HG03521 (cell line): Measurements from ENCODE around the gene NFIA.

Source experiments
- ATAC-seq: cut with Tn5 transposase; IDR thresholded peaks from one replicate; pipeline ENCODE4 v1.9.1; 2021; ENCODE audit warnings: mild to moderate bottlenecking, moderate library complexity; ENCODE audit not compliant: unreplicated experiment

NFIA gene

DNA sequence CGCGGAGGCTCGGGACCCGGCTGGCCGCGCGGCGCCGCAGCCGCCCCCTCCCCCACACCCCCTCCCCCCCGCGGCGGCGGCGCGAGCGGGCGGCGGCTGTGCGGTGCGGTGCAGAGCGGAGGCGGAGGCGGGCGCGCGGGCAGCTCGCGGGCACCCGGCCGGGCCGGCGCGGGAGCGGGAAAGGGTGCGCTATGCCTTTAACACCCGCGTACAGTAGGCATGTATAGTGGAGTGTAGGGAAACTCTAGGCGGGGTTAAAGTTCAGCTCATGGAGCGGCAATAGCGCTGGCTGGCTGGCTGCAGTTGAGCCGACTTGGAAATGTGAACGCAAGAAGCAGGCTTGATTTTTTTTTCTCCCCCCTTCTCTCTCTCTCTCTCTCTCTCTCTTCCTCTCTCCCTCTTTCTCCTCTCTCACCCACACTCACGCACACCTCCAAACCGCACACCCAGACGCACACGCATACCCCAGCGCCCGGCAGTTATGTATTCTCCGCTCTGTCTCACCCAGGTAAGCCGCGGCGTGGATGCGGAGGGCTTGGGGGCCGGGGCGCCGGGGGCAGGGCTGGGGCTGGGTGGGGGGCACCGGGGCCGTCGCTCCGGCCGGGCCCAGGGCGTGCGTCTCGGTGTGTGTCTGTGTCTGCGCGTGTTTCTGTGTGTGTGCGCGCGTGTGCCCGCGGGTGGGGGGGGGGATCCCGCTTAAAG is at the start of gene NFIA:
Gene NFIA (plus strand): TSS at position 251 of the 702 bp plus-strand sequence.
- no peak for ATAC-seq

DNA sequence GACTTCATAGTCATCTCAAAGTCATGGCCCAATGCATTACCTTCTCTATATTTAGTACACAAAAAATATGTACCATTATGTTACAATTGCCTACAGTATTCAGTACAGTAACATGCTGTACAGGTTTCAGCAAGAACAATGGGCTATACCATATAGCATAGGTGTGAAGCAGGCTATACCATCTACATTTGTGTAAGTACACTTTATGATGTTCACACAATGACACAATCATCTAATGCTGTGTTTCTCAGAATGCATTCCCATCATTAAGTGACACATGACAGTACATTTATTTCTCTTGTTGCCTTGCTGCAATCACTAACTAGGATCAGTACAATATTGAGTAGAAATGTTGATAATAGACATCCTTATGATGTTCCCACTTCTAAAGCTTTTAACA is 46.5 kb upstream of the NFIA start:
- ATAC-seq: no peak

DNA sequence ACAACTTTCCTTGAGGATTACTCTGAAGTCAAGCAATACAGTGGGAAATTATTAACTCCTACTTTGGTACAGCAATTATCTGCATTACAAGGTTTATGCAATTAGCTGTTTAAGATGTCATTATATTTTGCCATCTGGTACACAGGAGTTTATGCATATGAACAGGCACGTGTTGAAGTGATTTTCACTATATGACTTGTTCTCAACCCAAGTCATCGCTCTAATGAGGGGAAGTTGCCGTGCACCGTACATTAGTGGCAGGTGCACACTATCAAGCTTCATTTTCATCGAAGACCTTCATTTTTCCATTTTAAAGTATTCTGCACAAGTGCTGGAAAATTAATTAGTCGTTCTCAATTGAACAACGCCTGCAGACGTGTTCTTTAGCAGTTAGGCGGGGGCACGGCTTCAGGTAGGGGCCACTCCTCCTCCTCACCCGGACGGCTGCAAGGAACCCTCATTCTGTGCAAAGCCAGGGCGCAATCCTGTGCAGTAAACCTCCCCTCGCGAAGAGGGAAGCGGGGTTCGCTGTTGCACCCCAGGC is 39.8 kb upstream of the NFIA start:
- ATAC-seq: no peak

DNA sequence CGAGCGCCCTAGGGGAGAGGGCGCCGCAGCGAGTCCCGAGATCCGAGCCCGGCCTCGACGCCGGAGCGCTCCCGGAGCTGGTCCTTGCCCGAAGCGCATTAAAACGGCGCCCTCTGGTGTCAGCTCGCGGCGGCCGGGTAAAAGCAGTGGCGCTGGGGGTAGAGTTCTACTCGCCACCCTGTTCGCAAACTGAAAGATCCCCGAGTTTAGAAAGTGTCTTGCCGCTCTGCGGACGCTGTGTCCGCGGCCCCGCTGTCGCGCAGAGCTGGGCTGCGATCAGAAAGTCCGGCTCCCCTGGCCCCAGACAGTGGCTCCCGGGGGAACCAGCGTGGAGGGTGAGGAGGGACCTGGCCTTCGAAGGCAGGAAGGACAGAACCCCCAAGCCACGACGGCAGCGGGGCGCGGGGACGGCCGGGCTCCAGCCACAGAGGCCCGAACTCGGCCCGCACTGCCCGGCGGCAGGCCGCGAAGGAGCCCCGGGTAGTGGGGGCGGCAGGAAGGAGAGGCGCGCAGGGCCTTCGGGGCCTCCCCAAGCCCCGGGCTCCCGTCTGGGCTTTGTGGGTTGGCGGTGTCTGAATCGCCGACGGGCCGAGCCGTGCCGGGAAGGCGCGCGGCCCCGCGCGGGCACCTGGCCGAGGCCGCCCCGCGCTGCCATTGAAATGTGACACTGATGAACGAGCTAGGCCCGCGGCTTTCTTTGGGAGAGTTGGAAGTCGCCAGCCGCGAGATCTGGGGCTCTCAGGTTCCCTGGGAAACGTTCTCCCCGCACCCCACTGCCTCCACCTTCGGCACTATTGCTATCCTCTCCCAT is 39.1 kb upstream of the NFIA start:
- ATAC-seq: peak; percentile 77

DNA sequence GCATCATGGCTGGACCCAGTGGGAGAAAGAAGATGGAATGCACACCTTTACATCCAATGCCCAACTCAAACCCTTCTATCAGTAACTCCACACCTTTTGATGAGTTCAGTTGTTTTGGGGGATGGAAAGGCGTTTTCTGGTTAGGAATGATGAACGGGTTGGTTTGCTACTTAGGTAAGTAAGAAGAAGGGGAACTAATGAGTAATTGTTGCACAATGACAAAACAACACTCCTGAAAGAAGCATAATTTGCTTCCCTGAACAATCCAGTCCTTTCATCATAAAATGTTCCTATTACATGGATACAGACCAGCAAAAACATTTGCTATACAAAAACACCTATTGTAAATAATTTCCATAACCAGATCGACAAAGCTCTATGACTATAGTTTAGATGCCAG is 35.9 kb upstream of the NFIA start:
- no peak for ATAC-seq

DNA sequence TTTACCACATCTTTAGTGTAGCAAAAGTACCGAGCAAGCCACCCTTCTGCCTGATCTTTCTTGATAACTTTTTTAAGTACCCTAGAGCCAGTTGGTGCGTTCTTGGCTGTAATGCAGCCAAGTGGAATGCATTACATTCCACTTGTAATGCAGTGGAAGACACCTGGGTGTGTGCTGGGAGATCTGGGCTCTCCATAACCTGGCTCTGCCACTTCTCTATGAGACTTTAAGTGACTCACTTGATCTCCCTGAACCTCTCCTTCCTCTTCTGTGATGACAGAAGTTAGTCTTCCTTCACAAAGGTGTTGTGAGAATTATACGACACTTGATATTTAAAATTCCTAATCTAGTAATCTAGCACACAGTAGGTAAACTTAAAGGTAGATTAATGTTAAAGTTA is 35.3 kb upstream of the NFIA start:
- ATAC-seq: no peak

DNA sequence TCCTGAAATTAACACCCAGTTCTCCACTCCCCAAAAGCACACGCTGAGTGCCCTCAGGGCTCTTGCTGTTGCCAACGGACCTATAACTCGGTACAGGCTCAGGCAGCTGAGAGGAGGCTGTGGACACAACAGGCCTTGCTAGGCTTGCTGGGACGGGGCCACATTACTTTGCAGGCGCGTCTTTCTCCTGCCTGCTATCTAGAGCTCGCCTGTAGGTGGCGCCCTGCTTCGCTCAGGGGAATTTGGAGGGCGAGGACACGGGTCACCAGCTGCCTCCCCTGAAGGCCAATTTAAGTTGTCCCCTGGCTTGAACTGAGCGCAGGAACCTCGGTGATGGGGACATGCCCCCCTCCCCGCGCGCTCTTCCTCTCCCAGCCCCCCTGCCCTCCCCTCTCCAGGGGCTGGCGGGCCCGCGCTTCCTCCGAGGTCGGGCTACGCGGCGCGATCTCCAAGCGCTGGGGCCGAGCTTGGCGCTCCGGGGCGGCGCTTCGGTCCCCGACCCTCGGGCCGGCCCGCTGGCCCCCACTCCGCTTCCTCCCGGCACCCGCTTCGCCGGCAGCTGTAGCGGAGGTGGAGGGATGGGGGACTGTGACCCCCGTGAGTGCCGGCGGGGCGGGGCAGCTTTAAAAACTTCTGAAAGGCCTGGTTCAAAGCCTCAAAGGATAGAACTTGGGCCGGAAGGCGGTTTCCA is 32.4 kb upstream of the NFIA start:
- ATAC-seq: peak; percentile 72

DNA sequence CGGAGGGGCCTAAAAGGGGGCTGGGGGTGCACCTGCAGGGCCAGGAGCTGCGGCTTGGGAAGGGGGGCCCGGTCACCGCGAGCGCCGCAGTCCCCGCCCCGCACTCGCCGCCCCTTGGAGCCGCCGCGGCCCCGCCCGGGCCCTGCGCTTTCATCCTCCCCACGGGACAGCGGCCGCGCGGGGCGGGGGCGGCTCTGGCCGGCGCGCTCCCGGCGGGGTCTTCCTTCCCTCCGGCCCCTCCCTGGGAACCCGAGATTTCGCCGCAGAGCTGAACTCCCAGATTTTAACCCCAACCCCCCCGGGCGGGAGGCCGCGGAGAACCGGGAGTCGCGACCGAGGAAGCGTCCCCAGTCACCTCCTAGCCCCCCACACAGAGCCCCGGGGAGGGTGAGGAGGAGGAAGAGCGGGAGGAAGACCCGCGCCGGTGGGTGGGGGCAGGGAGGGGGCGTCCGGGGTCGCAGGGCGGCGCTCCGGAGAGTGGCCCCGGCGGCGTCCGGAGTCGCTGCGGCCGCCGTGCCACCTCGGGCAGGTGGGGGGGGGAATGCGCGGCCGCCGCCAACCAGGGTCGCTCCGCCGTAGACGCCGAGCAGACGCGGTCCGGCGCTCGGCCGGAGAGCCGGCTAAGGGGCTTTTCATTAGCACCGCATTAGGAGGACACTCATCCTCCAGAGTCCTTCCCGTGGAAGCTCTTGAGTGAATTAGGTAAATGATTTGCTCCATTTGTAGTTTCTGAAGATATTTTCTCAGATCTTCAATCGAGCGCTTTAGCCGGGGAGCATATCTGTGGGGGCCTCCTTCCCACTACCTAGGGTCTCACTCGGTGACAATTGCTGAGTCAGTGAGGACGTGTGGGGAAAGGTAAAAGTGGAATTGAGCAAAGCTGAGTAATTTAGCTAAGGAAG is 31.6 kb upstream of the NFIA start:
- ATAC-seq: no peak

DNA sequence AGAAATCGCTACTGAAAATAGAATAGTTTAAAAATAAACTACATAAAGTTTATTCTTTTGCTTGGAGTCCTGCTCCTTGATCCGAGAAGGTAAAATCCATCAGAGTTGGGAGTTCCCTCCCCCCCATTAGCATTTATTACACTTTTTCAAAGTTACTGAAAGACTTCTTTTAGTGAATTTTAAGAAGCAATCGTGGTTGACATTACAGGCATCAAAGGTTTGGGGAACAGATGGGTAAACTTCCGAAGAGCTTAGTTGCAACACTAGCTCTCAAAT is 31.0 kb upstream of the NFIA start:
- ATAC-seq: no peak

DNA sequence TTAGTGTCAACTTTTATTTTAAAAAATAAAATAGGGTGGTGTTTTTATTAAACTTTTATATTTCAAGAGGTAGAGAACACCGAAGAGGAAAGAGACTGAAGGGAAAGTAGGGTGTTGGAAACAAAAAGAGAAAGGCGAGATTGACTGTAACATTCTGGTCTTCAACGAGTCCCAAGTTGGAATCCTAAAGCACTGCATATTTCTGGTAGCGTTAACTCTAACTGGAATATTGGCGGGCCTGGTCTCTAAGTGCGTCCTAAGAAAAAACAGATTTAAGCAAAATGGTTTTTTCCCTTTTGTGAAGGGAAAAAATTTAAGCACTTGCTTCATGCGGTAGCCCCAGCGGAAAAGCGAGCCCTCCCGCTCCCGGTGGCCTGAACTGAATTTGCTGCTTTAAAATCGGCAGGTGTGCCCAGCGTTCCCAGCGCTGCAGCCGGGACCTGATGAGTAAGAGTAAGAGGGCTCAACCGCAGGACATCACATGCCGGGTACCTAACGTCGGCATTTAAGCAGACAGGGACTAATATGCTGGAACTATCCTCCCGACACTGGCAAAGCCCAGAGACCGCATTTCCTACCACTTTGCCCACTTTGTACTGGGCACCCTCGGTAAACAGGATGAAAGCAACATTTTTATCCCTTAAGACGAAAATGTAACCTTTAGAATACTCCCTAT is 30.5 kb upstream of the NFIA start:
- ATAC-seq: no peak

DNA sequence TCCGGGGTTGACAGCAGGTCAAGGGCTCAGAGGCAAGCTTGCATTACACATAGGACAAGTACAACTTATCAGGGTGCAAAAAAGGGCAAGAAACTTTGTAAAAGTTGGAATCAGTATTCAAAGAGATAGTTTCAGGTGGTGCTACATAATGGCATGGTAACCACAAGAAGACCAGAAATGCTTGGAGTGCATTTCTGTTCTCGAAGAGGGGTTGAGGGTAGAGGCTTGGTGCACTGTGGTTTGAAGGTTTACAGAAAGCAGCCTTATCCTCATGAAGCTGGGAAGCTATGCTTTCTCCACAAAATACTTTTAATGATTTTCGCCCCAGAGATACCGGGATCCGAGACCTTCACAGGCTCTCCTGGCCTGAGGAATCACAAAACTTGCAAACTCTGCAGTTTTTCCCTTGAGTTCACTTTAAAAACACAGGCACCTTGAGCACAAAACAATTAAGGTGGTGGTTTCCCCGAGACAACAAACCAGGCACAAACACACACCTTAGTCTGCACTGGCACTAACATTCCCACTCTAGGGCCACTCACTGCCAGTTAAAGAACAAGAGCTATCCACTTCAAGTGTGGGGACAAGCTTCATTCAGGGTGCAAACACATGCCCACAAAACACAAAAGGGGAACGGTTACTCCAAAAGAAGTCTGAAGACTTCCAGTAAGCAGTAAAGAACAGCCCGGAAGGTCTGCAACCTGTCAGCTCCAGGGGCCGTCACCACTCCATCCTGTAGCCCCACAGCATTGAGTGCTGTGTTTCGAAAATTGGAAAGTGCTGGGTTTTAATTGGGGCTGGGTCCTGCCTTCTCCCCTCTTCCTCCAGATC is 29.8 kb upstream of the NFIA start:
- no peak for ATAC-seq

DNA sequence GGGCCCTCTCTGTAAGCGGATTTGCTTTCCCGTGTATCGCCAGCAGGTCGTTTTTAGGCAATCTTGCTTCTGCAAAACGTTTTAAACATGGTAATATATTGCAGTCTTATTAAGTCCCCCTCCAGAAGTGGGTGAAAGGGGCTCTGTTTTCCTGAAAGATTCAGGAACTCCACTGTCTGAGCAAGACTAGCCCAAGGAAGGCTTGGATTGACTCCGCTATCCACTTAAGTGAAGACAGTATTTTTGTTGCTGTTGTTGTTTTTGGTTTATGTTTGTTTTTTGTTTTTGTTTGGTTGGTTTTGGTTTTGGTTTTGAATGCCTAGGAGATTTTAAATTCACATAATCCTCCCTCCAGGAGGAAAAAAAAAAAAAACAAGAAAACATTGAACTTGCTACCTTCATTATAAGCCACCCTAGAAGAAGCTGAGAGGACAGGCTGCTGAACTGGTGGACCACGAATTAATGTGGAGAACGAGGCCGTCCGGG is 29.1 kb upstream of the NFIA start:
- no peak for ATAC-seq

DNA sequence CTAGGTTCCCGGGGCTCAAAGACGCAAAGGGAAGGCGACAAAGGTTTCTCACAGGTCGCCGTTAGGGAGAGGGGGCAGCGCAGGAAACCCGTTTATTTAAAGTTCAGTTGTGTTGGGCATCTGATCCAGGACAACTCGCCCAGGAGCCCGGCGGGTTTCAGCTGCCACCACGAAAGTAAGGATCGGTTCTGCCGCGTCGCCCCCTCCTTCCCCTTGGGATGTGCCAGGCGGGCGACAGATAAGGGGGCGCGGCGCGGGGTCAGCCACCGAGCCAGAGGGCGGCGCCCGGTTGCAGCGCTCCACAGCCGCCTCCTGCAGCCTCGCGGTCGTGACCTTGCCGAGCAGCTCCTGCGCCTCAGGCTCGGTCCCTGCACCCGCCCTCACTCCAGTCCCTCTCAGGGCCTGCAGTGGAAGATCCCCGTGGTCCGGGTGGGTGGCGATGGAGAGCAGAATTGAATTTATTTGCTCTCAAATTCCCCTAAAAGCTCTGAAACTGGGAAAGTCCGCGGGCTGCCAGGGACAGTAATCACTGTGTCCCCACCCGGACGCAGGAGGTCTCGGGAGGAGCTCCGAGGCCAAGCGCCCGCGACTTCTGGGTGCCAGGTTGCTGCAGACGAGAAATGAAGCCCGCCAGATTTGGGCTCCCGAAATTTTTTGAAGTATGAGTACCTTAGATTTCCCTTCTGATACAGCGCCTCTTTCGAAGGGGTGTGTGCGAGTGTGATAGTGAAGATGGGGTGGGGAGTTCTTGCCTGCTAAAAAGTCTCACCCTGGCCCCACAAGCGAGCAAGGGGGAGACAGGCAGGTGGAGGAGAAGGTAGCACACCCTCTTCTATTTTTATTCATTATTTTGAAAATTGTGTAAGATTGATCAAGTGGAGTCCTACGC is 28.4 kb upstream of the NFIA start:
- ATAC-seq: no peak

DNA sequence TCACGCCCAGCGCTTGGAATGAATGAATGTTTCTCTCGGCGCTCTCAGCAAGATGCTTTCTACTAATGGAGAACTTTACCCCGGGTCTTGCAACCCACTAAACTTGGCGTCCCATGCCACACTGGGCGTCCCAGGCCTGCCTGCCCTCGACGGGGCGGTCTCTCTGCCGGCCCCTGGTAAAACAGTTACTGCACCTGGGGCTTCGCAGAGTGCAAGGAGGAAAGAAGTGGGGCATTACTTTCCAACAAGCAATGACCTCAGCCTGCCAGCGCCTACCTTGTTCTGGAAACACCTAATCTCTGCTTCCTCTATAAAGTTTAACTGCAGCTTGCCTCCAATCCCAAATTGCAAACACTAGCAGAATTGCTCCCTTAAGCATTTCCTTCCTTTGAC is 27.8 kb upstream of the NFIA start:
- no peak for ATAC-seq

DNA sequence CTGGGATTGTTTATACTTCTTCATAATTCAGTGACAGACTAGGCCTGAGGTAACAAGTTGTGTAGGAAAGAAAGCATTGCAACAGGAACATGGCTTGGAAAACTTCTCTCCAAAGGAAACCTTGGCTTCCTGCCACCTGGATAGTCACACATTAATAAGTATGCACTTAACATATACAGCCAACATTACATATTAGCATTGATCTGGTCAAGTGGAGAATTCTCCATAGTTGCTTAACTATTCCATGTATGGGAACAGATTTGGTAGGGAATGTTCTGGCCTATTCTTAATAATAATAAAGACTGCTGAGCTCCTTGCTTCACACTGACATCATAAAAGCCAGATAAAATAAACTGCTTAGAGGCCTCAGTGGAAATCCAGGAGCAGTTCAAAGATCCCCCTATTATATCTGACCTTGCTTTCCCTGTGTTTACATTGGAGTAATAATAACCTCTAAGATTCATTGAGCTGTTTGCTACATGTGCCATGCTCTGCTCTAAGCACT is 27.2 kb upstream of the NFIA start:
- ATAC-seq: no peak

DNA sequence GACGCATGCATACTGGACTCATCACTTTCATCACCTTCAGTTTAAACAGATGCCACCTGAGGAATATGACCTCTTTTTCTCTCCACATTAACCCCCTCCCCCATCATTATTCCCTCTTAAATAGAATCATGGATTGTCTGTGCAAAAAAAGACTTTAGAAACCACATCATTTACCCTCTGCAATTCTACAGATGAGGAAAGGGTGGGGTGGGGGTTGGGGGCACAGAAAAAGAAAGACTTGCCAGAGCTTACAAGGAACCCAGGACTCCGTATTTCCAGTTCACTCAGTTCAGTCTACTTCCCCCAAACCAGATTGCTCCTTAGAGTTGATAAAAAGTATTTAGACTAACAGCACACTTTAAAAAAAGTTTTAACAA is 26.2 kb upstream of the NFIA start:
- no peak for ATAC-seq

DNA sequence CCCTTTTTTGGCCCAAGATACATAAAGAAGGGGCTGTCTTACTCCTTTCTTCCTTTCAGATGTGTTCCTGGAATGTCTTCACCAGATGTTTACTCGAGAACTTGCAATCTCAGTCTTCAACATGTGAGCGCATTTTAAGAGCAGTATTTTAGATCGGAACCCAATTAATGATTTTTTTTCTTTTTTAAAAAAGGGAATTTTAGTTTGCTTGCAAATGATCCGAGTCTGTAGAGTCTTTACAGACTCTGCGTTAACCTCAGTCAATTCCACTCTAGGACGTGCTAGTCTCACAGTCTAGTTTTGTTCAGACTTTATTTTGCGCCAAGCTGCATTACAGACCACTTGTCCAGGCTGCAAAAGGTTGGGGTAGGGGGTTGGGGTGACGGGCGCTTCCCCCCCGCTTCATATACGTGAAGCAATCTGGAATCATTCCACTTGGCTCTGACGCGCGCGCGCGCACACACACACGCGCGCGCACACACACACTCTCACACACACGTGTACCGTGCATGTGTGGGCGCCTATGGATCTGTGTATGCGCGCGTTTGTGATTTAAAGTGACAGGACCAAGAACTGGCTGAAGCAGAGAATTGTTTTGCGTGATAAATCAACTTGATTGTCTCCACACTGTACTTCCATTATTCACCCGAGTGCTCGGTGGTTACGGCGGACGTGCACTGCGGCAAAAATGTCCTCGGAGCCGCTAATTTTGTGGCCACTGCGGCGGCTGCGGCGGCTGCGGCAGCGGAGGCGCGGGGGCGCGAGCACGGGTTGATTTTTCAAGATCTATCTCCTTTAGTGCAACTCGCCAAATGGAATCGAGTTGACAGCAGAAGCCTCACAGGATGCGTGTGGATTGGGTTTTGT is 25.6 kb upstream of the NFIA start:
- ATAC-seq: no peak
